HepG2 (cell line): Measurements from ENCODE around the gene PIEZO1. TPM values are rescaled to one million over a fixed set of nuclear protein-coding genes. Genes with fewer than 3 reads are reported as not detected.

Experiments used
- ATF7 ChIP-seq, 2 experiments: fragments of 450-650 bp in 1 of 2; sonication (generic) in 1 of 2; formaldehyde crosslinking in 1 of 2; IDR thresholded peaks; 2 replicates each; pipeline versions ENCODE4 v1.4.0 to v1.6.1; 2016 to 2020; ENCODE audit warnings: antibody characterized with exemption in 1 of 2, mild to moderate bottlenecking in 1 of 2, missing genetic modification reagents in 1 of 2
- CBFB ChIP-seq: sonication (generic); formaldehyde crosslinking; IDR thresholded peaks from 2 replicates; pipeline ENCODE4 v1.4.0; 2020; ENCODE audit warnings: missing genetic modification reagents
- FOXP1 ChIP-seq, 2 experiments: fragments of 450-650 bp in 1 of 2; IDR thresholded peaks; 2 replicates each; pipeline ENCODE4 v1.6.1; 2017 to 2018; ENCODE audit warnings: antibody characterized with exemption in 1 of 2
- GABPB1 ChIP-seq: IDR thresholded peaks from 2 replicates; pipeline ENCODE4 v1.6.1; 2016; ENCODE audit warnings: mild to moderate bottlenecking, missing genetic modification reagents, moderate library complexity, missing compliant biosample characterization
- GTF3A ChIP-seq: sonication (generic); formaldehyde crosslinking; conservative IDR thresholded peaks from 2 replicates; pipeline ENCODE4 v1.4.0; 2020; ENCODE audit warnings: mild to moderate bottlenecking, missing genetic modification reagents
- GZF1 ChIP-seq: sonication (generic); formaldehyde crosslinking; IDR thresholded peaks from 2 replicates; pipeline ENCODE4 v1.5.1; 2020; ENCODE audit warnings: mild to moderate bottlenecking, missing genetic modification reagents
- HOXA3 ChIP-seq: sonication (generic); formaldehyde crosslinking; IDR thresholded peaks from 2 replicates; pipeline ENCODE4 v1.5.0; 2020; ENCODE audit warnings: missing genetic modification reagents
- IRF2 ChIP-seq: IDR thresholded peaks from 2 replicates; pipeline ENCODE4 v1.6.1; 2018; ENCODE audit warnings: missing genetic modification reagents, missing compliant biosample characterization
- MEF2D ChIP-seq: sonication (generic); formaldehyde crosslinking; IDR thresholded peaks from 2 replicates; pipeline ENCODE4 v1.5.1; 2020; ENCODE audit warnings: mild to moderate bottlenecking, missing genetic modification reagents
- NFRKB ChIP-seq: fragments of 450-650 bp; IDR thresholded peaks from 2 replicates; pipeline ENCODE4 v1.6.1; 2017
- RERE ChIP-seq: IDR thresholded peaks from 2 replicates; pipeline ENCODE4 v1.6.1; 2016; ENCODE audit warnings: low read depth, missing genetic modification reagents, missing compliant biosample characterization
- SMAD3 ChIP-seq: sonication (generic); formaldehyde crosslinking; IDR thresholded peaks from 2 replicates; pipeline ENCODE4 v1.4.0; 2020; ENCODE audit warnings: missing genetic modification reagents
- SMC3 ChIP-seq: IDR thresholded peaks from 2 replicates; pipeline ENCODE4 v1.6.1; 2011; ENCODE audit warnings: low read length, improper control_type of control experiment
- STAT5B ChIP-seq: sonication (generic); formaldehyde crosslinking; IDR thresholded peaks from 2 replicates; pipeline ENCODE4 v1.4.0; 2020; ENCODE audit warnings: missing genetic modification reagents
- ZBTB25 ChIP-seq: IDR thresholded peaks from 2 replicates; pipeline ENCODE4 v1.6.1; 2018; ENCODE audit warnings: missing genetic modification reagents
- ZFP90 ChIP-seq: sonication (generic); formaldehyde crosslinking; IDR thresholded peaks from 2 replicates; pipeline ENCODE4 v1.8.0; 2022; ENCODE audit warnings: missing genetic modification reagents, mild to moderate bottlenecking, inconsistent platforms, borderline replicate concordance
- ZNF160 ChIP-seq: sonication (generic); formaldehyde crosslinking; IDR thresholded peaks from 2 replicates; pipeline ENCODE4 v1.8.0; 2022; ENCODE audit warnings: mild to moderate bottlenecking, inconsistent platforms, missing genetic modification reagents
- ZNF251 ChIP-seq: sonication (generic); formaldehyde crosslinking; IDR thresholded peaks from 2 replicates; pipeline ENCODE4 v1.9.0; 2021; ENCODE audit warnings: mild to moderate bottlenecking, missing genetic modification reagents
- ZNF556 ChIP-seq: sonication (generic); formaldehyde crosslinking; IDR thresholded peaks from 2 replicates; pipeline ENCODE4 v1.4.0; 2020; ENCODE audit warnings: mild to moderate bottlenecking, missing genetic modification reagents, borderline replicate concordance
- ZNF557 ChIP-seq: sonication (generic); formaldehyde crosslinking; IDR thresholded peaks from 2 replicates; pipeline ENCODE4 v1.4.0; 2020; ENCODE audit warnings: missing genetic modification reagents
- ZNF616 ChIP-seq: sonication (generic); formaldehyde crosslinking; IDR thresholded peaks from 2 replicates; pipeline ENCODE4 v1.5.0; 2020; ENCODE audit warnings: low read depth, mild to moderate bottlenecking, missing genetic modification reagents
- ZNF766 ChIP-seq: sonication (generic); formaldehyde crosslinking; IDR thresholded peaks from 2 replicates; pipeline ENCODE4 v1.5.0; 2020; ENCODE audit warnings: missing genetic modification reagents, borderline replicate concordance
- polyA plus RNA-seq, 8 experiments: library from polyadenylated mRNA; depleted of rRNA in 3 of 8; stranded (reverse) in 7 of 8; unstranded in 1 of 8; fragments of >200 nt; fragmentation: Illumina TruSeq in 4 of 8; extraction: Trizol in 4 of 8; gene quantifications; 2 replicates each; pipeline versions ENCODE4 v1.2.1 to v1.2.3, GENCODE V29; 2011 to 2016; ENCODE audit warnings: low read depth in 4 of 8, missing spikeins in 1 of 8, mixed read lengths in 1 of 8; ENCODE audit not compliant: insufficient read depth in 1 of 8
- total RNA-seq, 5 experiments: library from RNA; depleted of rRNA; stranded (reverse); fragments of >200 nt; fragmentation: Illumina TruSeq; extraction: Trizol; gene quantifications; 2 replicates each; pipeline ENCODE4 v1.2.3, GENCODE V29; 2016; ENCODE audit warnings: low read depth in 1 of 5
- TF ChIP-seq, protein P1 (sequence below): sonication (generic); formaldehyde crosslinking; IDR thresholded peaks from 2 replicates; pipeline ENCODE4 v1.5.0; 2020; ENCODE audit warnings: mild to moderate bottlenecking, missing genetic modification reagents, borderline replicate concordance

Gene PIEZO1
- total and polyA plus RNA-seq, 2 of the 13 experiments (the other 11 are each of a cell fraction or from before 2014, with no cell fraction given) = 67.9 to 85.0 TPM

- TF ChIP-seq GABPB1 (CRISPR knock-in tag) = peak; percentile 36; the same call in 1 of the 2 replicates
- 0 out of 2 replicates have a peak, but pooled peaks have one; percentile 32 for TF ChIP-seq ZNF557 (CRISPR knock-in tag)
- TF ChIP-seq ZNF160 (CRISPR knock-in tag) = no peak
- no peak for TF ChIP-seq NFRKB
- 0 out of 2 replicates have a peak, but pooled peaks have one; percentile 54 for TF ChIP-seq RERE (CRISPR knock-in tag)
- TF ChIP-seq ZNF556 (CRISPR knock-in tag) = peak; percentile 29; the same call in 1 of the 2 replicates
- peak; percentile 14; the same call in 1 of the 2 replicates for TF ChIP-seq ATF7 (IDR thresholded peaks at IDR 0.05)
- no peak for TF ChIP-seq ATF7 (CRISPR knock-in tag; IDR thresholded peaks at IDR 0.05)
- no peak for TF ChIP-seq ZNF251 (CRISPR knock-in tag)
- peak; percentile 61; the same call in 1 of the 2 replicates for TF ChIP-seq SMAD3 (CRISPR knock-in tag)
- no peak for TF ChIP-seq GTF3A (CRISPR knock-in tag)
- TF ChIP-seq MEF2D = peak; percentile 90
- TF ChIP-seq GZF1 (CRISPR knock-in tag) = peak; percentile 90
- TF ChIP-seq HOXA3 (CRISPR knock-in tag) = peak; percentile 88
- 0 out of 2 replicates have a peak, but pooled peaks have one; percentile 45 for TF ChIP-seq ZNF766 (CRISPR knock-in tag)
- peak; percentile 94 for TF ChIP-seq CBFB (CRISPR knock-in tag)
- peak; percentile 76; the same call in 1 of the 2 replicates for TF ChIP-seq ZNF616
- TF ChIP-seq FOXP1 (IDR thresholded peaks at IDR 0.05) = peak; percentile 84
- peak; percentile 94 for TF ChIP-seq FOXP1 (CRISPR knock-in tag; IDR thresholded peaks at IDR 0.05)
- TF ChIP-seq SMC3 = peak; percentile 66
- peak; percentile 88; the same call in 1 of the 2 replicates for TF ChIP-seq IRF2 (CRISPR knock-in tag)
- TF ChIP-seq ZBTB25 (CRISPR knock-in tag) = 0 out of 2 replicates have a peak, but pooled peaks have one; percentile 32
- peak; percentile 44; the same call in 1 of the 2 replicates for TF ChIP-seq ZFP90 (CRISPR knock-in tag)
- TF ChIP-seq STAT5B = no peak
- TF ChIP-seq, protein P1, sequence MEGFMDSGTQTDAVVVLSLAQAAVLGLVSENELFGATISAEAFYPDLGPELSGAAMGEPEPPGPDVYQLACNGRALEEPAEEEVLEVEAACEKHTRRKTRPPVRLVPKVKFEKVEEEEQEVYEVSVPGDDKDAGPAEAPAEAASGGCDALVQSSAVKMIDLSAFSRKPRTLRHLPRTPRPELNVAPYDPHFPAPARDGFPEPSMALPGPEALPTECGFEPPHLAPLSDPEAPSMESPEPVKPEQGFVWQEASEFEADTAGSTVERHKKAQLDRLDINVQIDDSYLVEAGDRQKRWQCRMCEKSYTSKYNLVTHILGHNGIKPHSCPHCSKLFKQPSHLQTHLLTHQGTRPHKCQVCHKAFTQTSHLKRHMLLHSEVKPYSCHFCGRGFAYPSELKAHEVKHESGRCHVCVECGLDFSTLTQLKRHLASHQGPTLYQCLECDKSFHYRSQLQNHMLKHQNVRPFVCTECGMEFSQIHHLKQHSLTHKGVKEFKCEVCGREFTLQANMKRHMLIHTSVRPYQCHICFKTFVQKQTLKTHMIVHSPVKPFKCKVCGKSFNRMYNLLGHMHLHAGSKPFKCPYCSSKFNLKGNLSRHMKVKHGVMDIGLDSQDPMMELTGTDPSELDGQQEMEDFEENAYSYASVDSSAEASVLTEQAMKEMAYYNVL (CRISPR knock-in tag) = 0 out of 2 replicates have a peak, but pooled peaks have one; percentile 24
Measured at GRCh38 chr16:88763502-88764053, 21.4 kb downstream of the PIEZO1 start (continued).
